ENCODE results near the gene ARHGAP24.
"Not testable (repeated sequence)": the region's sequence is repeated elsewhere in the genome, so short reads cannot be mapped to it uniquely, and the experiment has no call there.

Gene ARHGAP24

DNA sequence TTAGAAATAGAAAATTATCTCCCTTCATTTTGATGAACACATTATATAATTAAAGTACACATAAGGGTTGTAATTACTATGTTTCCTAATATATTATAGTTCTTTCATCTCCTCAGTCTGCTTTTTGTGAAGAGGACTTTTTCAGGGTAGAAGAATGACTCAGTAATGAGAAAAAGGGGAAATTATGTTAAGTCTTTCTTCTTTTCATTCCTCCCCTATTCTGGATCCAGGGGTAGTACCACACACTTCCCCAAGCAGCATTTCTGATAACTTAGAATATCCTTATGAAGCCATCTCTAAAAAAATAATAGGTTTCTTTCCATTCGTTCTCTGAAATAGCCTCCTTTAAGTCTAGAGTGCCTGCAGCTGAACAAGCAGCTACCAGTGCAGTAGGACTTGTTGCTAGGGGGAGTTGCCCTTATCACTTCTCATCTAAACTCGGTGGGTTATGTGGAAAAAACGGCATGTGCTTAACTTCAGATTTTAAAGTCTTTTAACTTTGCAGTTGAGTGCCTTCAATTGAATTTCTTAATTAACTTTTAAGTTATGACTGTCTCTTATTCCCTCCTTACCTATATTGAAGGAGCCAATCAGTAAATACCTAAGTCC, 184.8 kb downstream of the ARHGAP24 start:
- DNase-seq = no peak

DNA sequence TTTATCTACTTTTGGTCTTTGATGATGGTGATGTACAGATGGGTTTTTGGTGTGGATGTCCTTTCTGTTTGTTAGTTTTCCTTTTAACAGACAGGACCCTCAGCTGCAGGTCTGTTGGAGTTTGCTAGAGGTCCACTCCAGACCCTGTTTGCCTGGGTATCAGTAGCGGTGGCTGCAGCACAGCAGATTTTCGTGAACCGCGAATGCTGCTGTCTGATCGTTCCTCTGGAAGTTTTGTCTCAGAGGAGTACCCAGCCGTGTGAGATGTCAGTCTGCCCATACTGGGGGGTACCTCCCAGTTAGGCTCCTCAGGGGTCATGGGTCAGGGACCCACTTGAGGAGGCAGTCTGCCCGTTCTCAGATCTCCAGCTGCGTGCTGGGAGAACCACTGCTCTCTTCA, 191.7 kb downstream of the ARHGAP24 start:
- DNase-seq = not testable (repeated sequence)

DNA sequence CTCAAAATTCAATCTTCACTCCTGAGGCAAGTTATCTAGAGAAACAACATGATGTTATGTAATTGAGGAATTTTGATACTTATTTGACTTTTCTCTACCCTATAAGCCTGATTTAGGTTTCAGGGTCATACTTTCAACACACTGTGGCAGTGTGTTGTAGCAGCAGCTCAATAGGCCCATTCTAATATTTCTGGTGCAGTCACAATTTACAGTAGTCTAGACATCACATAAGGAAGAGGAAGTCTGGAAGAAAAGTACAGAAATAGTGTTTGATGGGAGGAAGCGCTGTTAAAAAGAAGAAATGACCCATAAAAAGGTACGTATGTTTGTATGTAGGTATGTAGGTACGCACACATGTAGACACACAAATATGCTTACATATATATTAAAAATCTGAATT, 194.3 kb downstream of the ARHGAP24 start:
- no peak for DNase-seq

DNA sequence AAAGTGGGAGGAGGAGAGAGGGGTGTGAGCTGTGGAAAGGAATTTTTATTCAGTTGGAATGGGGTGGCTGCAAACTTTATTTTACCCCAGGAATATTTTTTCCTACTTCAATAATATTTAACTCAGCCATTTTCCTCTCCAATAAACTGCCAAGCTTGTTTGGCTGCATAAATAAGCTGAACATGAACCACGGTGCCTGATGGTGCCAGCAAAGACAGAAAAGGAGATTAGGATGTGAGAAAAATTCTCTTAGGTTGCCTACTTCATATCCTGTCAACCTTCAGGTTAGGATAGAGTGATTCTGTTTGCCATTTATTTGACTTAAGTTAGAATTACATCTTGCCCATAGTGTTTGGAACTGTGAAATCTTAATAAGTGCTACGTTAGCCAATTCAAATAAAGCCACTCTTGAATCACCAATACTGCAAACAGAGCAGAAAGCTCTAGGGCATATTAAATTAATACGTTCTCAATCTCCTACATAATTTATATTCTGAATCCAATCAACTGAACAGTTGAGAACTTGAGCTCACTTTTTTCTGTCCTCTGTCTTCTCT, 195.1 kb downstream of the ARHGAP24 start:
- DNase-seq = no peak

DNA sequence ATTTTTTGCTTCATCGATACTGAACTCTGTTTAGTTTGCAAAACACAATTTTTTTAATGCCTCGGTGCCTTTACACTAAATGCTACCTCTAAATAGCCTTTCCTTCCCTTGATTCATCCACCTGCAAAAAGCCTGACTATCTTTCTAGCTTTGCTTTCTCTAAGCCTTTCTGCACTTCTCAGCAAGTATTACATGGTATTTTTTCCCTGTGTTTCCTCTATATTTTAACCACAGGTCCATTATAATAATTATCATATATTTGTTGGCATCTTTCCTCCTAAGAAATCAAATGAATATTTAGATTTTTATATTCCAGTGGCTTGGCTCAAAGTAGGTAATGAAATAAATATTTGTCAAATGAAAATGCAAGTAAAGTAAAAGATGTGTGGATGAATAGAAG, 196.2 kb downstream of the ARHGAP24 start:
- DNase-seq = no peak

DNA sequence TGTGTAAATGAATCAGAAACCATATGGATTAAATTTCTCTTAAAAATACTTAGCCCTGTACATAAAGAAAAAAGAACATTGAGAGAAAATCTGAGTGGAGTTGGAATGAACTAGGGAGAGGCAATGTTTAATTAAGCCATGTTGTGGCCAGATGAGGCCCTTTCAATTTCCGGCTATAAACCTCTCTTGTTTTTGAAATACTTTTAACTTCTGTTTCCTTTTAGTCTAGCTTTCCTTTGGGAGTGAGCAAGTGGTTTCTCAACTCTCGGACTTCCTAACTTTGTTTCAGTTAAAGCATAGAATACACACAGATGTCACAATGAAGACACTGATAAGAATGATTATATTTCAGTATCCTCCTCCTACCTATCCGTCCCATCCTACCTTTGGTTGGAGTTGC, 197.2 kb downstream of the ARHGAP24 start:
- no peak for DNase-seq

DNA sequence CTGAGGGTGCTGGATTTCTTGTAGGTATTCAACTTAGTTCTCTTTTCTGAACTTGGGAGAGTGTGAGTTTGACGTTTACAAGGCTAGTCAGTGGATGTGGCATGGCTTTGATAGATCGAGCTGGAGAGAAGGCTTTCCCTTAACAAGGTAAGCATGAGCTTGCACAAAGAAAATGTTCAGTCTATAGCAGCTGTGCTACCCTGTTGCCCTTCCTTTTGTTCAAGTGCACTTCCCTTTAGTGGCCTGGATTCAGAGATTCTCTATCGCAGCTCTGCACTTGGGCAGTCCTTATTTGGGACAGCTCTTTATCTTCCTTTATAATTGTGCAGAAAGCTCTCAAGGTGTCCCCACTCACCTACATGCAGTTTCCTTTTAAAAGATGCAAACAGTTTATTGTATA, 198.0 kb downstream of the ARHGAP24 start:
- no peak for DNase-seq

DNA sequence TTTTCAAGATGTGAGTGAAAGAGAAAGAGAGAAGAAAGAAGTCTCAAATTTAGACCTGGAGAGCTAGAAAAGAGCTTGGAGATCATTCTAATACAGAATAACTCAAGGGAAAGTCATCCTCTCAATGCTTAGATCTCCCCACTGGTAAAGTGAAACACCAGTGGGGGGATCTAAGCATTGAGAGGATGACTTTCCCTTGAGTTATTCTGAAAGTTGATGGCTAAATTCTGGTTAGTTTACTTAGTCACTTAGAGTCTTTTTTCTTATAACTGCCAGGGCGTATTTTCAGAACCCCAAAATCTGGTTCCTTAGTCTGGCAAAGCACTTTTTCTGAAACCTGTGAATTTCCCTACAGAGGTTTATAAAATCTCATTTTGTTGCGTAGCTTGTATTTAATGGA, 198.6 kb downstream of the ARHGAP24 start:
- no peak for DNase-seq

DNA sequence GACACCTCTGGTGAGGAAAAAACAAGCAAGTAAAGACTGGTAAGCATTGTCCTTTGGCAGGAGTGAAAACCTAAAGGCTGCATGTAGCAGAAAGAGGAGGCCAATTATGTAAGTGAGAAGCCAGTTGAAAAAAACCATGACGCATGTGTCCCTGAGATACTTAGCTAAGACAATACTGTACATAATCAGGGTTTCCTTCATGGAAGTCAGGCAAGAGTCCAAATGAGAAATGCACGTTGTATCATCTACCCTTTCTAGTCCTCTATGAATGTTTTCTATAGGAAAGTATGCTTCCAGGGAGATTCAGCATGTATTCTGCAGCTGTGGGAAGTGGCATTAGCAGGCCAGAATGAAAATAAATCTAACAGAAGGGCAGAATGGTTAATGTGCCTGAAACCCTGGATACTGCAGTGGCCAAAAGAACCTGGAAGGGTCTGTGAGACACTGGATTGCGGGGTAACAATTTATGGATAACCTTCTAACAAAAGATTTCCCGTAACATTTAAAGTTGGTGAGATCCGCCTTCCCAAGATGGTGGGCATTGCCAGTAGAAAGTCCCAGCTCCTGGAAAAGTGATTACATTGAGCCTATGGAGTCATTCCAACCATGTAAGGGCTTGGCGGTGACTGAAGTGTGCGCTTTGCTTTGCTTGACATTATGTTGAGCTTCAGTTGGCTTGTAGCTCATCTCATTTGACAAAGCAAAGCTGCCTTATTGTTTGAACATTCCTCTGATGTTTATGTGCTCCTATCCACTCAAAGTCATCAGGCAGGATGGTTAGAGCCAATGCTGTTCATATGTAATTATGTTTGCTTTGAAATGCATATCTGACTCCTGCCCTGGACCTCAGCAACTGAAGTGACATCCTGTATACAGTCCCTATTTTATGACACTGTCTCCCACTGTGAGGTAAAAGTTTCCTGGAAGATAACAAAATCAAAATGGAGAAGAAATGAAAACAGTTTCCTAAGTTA, 200.4 kb downstream of the ARHGAP24 start:
- peak; percentile 45 for DNase-seq

DNA sequence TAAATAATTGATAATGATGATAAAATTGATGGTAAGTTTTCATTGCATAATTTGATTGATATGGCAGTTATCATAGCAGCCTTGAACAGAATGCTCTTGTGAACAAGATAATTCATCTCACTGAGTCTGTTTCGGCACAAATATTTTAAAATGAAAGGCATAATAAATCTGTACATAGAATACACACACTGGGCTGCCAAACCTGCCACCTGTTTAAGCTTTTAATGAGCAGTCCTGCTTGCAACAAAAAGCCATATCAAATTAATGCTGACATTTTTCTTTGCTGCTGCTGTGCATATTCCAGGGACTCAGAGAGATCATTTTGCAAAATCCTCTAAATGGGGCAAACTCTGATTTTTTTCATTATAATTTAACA, 201.1 kb downstream of the ARHGAP24 start:
- DNase-seq = no peak

DNA sequence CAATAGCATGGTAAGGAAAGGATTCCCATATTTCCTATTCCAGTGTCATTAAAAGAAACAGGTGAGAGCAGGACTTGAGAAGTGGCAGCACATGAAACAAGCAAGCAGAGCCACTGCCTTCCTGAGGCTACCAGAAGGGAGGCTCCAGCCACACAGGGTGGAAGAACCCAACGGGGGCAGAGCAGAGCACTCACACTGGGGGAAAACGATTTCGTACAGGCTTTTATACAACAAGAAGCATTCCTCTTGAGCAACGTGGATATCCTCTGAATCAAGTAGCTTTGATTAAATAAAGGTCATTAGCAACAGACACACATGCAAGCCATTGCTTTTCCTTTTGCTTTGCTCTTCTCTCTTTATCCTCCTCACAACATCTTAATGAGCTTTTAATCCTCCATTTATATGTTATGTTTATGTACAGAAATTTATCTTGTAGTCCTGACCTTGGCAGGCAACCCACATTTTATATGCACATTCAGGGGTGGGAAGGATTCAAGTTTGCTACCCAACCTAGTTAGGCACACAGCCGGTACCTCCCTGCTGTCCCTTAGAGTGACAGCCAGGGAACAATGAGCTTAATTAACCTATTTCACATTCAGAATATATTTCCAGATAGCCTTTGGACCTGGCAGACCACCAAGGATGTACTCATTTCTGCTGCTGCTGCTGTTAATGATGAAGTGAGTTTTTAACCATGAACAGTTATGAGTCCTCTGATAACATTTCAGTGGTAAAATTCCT, 202.1 kb downstream of the ARHGAP24 start:
- no peak for DNase-seq

DNA sequence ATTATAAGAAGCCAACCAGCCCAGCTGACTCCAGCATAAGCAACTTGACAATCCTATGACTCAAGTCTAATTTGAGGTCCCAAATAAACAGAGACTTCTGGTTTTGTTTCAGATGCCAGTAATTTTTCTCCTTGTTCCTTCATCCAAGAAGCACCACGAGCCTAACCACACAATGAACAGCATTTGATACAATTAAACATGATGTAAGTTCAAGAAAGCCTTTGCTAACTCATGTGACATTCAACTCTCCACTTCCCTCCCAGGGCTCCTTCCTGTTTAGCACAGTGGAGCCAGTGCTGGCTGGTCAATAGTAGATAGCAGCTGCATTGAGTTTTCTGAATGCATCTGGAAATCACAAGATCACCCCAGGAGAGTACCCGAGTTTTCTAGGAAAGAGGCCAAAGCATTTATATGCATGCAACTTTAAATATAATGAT, 206.3 kb downstream of the ARHGAP24 start:
- DNase-seq = no peak

DNA sequence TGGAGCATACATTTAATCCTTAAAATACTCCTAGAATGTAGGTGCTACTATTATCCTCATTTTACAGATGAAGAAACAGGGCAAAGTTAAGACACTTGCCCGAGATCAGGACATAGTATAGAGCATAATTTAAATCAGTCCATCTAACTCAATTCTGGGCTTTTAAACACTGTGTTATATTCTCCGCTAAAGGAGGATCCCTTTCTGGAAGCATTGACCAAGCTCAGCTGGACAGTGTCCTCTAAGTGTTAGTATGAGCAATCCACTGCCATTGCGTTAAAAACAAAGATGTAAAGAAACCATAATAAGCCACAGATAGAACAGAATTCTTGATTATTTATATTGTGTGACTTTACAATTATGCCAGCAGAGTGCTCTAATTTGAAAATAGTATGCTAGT, 207.0 kb downstream of the ARHGAP24 start:
- DNase-seq = no peak

DNA sequence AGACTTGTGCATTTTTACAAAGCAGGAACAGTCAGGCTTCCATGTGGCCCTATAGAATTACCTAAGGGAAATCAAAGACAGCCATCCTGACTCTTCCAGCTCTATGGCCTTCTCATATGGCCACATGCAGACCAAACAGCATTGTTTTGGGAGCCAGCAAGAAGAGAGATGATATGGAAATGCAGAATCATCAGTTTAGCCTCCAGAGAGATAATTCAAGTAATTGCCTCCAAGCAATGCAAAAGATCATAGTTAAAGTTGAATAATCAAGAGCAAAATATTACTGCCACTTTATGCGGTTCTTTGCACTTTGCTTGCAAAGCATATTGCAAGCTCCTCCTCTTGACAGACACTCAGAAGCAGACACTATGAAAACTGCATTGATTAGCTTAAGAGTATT, 207.4 kb downstream of the ARHGAP24 start:
- DNase-seq = no peak

DNA sequence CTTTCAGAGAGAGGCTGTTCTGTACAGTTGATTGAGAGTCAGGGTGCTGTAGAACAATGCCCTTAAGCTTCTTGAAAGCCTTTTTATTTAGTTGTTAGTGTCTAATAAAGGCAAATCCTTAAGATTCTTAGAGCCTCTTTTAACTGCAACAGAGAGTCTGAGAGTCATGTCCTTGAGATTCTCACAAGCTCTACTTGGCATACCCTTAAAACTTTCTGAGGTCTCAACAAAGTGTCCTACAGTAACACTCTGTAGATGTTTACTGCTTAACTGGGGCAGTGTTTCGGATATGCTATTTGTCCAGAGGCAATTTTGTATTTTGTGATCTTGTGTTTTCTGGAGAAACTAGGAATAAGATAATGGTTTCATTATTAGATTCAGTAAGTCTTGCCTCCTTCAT, 209.7 kb downstream of the ARHGAP24 start:
- no peak for DNase-seq

DNA sequence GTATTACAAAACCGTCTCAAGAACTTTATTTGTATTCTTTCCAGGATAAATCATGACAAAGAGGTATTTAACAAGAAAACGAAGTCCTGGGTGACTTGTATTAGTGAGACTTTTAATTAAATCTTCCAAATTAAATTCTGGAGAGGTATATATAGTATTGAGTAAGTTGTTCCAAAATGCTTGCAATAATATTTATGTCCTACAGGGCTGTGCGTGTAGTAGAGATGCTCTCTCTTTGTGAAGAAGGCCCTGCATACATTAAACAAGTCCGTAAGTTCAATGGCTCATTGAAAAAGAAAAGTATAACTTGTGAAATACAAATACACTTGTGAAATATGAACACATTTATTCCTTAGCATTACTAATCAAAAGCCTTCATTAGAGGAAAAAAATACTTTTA, 211.4 kb downstream of the ARHGAP24 start:
- DNase-seq = no peak

DNA sequence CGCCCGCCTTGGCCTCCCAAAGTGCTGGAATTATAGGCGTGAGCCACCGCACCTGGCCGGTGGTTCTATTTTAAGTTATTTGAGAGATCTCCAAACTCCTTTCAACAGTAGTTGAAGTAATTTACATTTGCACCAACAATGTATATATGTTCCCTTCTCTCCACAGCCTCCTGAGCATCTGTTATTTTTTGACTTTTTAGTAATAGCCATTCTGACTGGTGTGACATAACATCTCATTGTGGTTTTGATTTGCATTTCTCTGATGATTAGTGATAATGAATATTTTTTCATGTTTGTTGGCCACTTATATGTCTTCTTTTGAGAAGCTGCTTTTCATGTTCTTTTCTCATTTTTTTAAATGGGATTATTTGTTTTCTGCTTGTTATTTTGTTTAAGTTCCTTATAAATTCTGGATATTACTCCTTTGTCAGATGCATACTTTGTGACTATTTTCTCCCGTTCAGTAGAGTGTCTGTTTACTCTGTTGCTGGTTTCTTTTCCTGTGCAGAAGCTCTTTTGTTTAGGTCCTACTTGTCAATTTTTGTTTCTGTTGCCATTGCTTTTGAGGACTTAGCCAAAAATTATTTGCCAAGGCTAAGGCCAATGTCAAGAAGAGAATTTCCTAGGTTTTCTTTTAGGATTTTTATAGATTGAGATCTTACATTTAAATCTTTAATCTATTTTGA, 213.2 kb downstream of the ARHGAP24 start:
- DNase-seq = no peak

DNA sequence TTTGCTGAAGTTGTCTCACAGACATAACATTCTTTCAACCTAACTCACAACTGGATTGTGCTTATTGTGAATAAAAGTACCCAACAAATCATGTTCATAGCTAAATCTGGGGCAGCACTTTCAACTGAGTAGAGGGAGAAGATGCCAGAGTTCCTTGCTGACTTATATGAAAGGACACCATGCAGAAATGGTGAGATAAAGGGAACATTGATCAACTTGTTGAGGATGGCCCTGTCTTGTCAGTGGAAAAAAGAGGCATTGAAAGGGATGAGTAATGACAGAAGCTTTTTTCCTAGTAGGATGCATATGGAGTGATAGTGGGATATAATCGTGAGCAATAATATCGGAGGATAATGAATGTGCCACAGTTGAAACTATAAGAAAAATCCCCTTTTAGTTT, 221.7 kb downstream of the ARHGAP24 start:
- no peak for DNase-seq

DNA sequence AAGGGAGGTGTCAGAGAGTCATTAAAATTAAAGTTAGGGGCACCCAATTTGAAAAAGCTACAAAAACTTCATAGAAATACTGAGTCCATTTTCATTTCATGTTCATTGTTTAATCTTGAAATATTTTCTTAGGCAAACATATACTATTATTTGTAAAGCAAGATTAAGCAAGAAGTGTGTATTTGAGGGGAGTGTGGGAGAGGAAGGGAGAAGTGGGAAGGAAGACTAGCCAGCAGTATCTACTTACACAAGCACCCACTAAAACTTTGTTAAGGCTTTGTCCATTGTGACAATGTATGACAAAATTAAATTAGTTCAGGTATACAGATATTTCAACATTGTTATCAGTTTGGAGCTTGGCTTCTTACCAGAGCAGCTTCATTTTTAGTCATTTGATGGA, 222.9 kb downstream of the ARHGAP24 start:
- DNase-seq = no peak

DNA sequence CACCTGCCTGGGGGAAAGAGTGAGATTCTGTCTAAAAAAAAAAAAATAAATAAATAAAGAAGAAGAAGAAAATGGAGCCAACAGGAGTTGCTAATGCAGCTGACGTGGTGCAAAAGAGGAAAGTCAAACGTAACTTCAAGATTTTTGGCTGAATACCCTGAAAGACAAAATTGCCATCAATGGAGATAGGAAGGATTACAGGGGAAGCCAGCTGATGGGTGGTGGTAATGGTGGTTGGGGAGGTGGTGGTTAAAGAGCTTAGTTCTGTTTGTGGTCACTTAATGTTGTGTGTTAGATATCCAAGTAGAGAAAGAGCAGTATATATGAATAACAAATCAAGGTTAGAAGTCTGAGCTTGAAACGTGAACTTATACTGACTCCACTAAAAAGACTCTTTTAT, 225.4 kb downstream of the ARHGAP24 start:
- no peak for DNase-seq

DNA sequence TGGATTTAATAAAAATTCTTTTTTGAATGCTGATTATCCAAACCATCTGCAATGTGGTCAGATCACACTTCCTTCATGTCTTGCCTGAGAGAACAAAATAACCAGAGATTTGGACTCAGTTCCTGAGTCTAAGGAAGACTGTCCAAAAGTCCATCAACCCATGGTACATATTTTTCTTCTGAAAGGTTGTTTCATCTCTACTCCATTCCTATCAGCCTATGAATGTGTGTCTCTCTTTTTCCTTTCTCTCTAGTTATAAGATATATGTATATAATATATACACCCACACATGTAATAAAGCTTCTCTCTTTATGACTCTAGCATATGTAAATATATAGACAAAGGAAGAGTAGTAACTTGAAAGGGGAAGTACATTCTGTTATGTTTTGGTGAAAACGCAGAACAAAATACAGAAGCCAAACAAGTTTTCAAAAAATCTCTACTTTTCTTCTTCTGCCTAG, 226.9 kb downstream of the ARHGAP24 start:
- DNase-seq = no peak

DNA sequence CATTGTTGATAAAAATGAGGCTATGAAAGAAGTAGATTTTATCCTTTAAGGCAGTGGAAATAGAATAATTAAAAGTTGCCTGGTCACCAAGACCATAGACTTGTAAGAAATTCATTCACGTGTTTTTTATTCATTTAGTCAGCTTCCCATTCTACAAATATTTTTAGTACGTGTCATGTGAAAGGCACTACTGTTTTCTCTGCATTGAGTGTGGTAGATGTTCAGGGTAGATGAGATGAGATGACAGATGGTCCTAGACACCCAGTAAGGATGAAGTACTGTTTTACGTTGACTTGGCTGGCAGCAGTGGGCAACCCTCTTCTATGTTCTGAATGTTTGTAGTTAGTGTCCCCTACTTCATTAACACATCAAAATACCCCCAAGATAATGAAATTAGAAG, 228.1 kb downstream of the ARHGAP24 start:
- DNase-seq = no peak

DNA sequence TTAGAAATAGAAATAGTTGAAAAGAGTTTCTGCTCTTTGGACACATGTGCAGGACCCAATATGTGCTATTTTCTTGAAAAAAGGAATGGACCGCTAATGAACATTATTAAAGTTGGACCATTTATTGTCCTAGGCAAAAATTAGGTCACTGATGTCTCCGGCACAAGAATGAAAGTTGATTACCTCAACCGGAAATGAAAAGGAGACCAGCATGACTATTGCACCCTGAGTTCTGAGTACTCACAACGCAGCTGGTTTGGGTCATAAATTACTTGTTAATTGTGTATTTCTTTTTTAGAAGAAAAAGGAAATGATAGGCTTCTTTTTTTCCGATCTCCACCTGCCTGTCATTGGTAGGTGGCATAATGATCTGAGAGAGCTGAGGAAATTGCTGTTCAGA, 232.7 kb downstream of the ARHGAP24 start:
- no peak for DNase-seq

Measured in SHP77 treated with DMSO at 0.1 percent for 48 hours (cell line).